ENCODE data around the gene NTRK3.

- no peak for TF ChIP-seq EZH2 (IDR thresholded peaks at IDR 0.05; ENCODE audit: borderline replicate concordance, low read length)
- no peak for TF ChIP-seq CTCF (conservative IDR thresholded peaks at IDR 0.05 in 1 of 2, IDR thresholded peaks at IDR 0.05 in 1 of 2; ENCODE audit: extremely low read depth in 1 of 2, insufficient read depth in 1 of 2, low read depth in 1 of 2, low read length in 2 of 2)
Observed at GRCh38 chr15:88017753-88018152, 238.8 kb downstream of the NTRK3 start.
